Left hindlimb (tissue), 1 donor: ENCODE data around the gene SHISAL2B.
"Not testable (repeated sequence)": the region's sequence is repeated elsewhere in the genome, so short reads cannot be mapped to it uniquely, and the experiment has no call there.

Experiments used
- DNase-seq: peaks from one replicate; pipeline ENCODE4 v3.0.0-alpha.2; 2018

The SHISAL2B gene

GRCh38 chr5:64690417-64691151 is at the start of gene SHISAL2B:
Gene SHISAL2B (plus strand): TSS chr5:64690503. CDS start chr5:64690624, 121 bp downstream.
- peak; percentile 49 for DNase-seq

- no peak for DNase-seq
Measured at GRCh38 chr5:64644831-64645230, 45.5 kb upstream of the SHISAL2B start.

- no peak for DNase-seq
Measured at GRCh38 chr5:64646169-64646568, 44.1 kb upstream of the SHISAL2B start.

- no peak for DNase-seq
Measured at GRCh38 chr5:64649512-64649911, 40.8 kb upstream of the SHISAL2B start.

- DNase-seq, result no peak
Measured at GRCh38 chr5:64653766-64654560, 36.3 kb upstream of the SHISAL2B start.

GRCh38 chr5:64654561-64654938 is 35.8 kb upstream of the SHISAL2B start:
- DNase-seq, result no peak

- no peak for DNase-seq
Measured at GRCh38 chr5:64655596-64655995, 34.7 kb upstream of the SHISAL2B start.

- no peak for DNase-seq
Measured at GRCh38 chr5:64659289-64659688, 31.0 kb upstream of the SHISAL2B start.

GRCh38 chr5:64663181-64663580 is 27.1 kb upstream of the SHISAL2B start:
- not testable (repeated sequence) for DNase-seq

GRCh38 chr5:64665243-64665642 is 25.1 kb upstream of the SHISAL2B start:
- no peak for DNase-seq

GRCh38 chr5:64666078-64666477 is 24.2 kb upstream of the SHISAL2B start:
- DNase-seq, result no peak

GRCh38 chr5:64667068-64667467 is 23.2 kb upstream of the SHISAL2B start:
- no peak for DNase-seq

- DNase-seq, result no peak
Measured at GRCh38 chr5:64670277-64670676, 20.0 kb upstream of the SHISAL2B start.

- DNase-seq, result no peak
Measured at GRCh38 chr5:64671678-64672077, 18.6 kb upstream of the SHISAL2B start.

- DNase-seq, result no peak
Measured at GRCh38 chr5:64678374-64678773, 11.9 kb upstream of the SHISAL2B start.

GRCh38 chr5:64680289-64680688 is 10.0 kb upstream of the SHISAL2B start:
- DNase-seq, result no peak

GRCh38 chr5:64682608-64683007 is 7.7 kb upstream of the SHISAL2B start:
- no peak for DNase-seq

- no peak for DNase-seq
Measured at GRCh38 chr5:64685866-64686265, 4.4 kb upstream of the SHISAL2B start.

- DNase-seq, result no peak
Measured at GRCh38 chr5:64688391-64688790, 1.9 kb upstream of the SHISAL2B start.

- DNase-seq, result no peak
Measured at GRCh38 chr5:64688965-64689364, 1.3 kb upstream of the SHISAL2B start.

- no peak for DNase-seq
Measured at GRCh38 chr5:64690104-64690416, 243 bp upstream of the SHISAL2B start.

- DNase-seq, result no peak
Measured at GRCh38 chr5:64691291-64691690, 988 bp downstream of the SHISAL2B start.

- no peak for DNase-seq
Measured at GRCh38 chr5:64693636-64694035, 3.3 kb downstream of the SHISAL2B start.

GRCh38 chr5:64696414-64696813 is 6.1 kb downstream of the SHISAL2B start:
- not testable (repeated sequence) for DNase-seq

- no peak for DNase-seq
Measured at GRCh38 chr5:64700765-64701164, 10.5 kb downstream of the SHISAL2B start.
